Activated T-helper 1 cell treated with anti-CD3 and anti-CD28 coated beads, Interleukin-12 subunit alpha, Interleukin-12 subunit beta, Interleukin-2, Interleukin-4 antibody, amounts not matched to agents 30 ng/mL and 10 ng/mL and 1 ng/mL, durations not matched to agents 14 hours and 24 hours and 36 hours (primary cell): ENCODE measurements around the gene MTCH2. TPM values are rescaled to one million over a fixed set of nuclear protein-coding genes. Genes with fewer than 3 reads are reported as not detected.
"Not testable (repeated sequence)": the region's sequence is repeated elsewhere in the genome, so short reads cannot be mapped to it uniquely, and the experiment has no call there.

Source experiments
- DNase-seq: peaks from one replicate; pipeline ENCODE4 v3.0.0; 2021; ENCODE audit warnings: low spot score
- H3K27ac Mint-ChIP-seq: one replicate; pipeline ENCODE4 v1.8.0; 2021; ENCODE audit warnings: mild to moderate bottlenecking, mixed read lengths
- H3K27me3 Mint-ChIP-seq: one replicate; pipeline ENCODE4 v1.8.0; 2022; ENCODE audit warnings: mild to moderate bottlenecking, moderate library complexity, mixed read lengths; ENCODE audit not compliant: insufficient read depth
- H3K36me3 Mint-ChIP-seq: one replicate; pipeline ENCODE4 v1.8.0; 2021; ENCODE audit warnings: low read depth, mixed read lengths
- H3K4me1 Mint-ChIP-seq: one replicate; pipeline ENCODE4 v1.8.0; 2021; ENCODE audit warnings: low read depth, mixed read lengths
- H3K4me3 Mint-ChIP-seq: one replicate; pipeline ENCODE4 v1.8.0; 2021; ENCODE audit warnings: mild to moderate bottlenecking, moderate library complexity, mixed read lengths
- H3K9me3 Mint-ChIP-seq: one replicate; pipeline ENCODE4 v1.8.0; 2021; ENCODE audit warnings: mixed read lengths
- intact Hi-C: fragments of 100-400 bp; cut with micrococcal nuclease; formaldehyde crosslinking; loops from one replicate; pipeline ENCODE4 v1.15.1; 2024
- total RNA-seq: library from RNA; stranded (reverse); gene quantifications from 2 replicates; pipeline ENCODE4 v1.2.3, GENCODE V29; 2022

Gene MTCH2
- total RNA-seq, 1 donor from 2014 or later, result 116 TPM

DNA sequence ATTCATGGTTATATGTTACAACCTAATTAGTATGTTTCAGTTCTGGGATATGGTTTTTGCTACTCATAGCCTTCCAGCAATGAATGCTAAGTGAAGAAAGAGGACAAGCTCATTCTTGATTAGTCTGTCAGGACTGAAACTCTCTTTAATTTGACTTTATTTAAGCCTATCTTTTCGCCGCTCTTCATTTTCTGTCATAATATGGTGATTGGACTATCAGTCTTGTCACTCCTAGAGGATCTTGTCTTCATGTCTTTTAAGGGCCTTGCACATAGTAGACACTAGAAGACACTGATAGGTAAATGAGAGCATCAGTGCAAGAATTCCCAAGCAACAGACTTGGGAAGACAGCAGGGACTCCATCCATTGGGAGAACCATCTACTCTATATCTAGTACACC, 18.9 kb upstream of the MTCH2 start:
- Mint-ChIP-seq H3K9me3 (no peaks in the 10 kb centered on the region), H3K27ac (no peak overlapping the region), H3K27me3 (peaks cover 2% of the 10 kb centered on the region), H3K36me3 (no peaks in the 10 kb centered on the region), H3K4me1 (peaks cover 6% of the 10 kb centered on the region), H3K4me3 (no peak overlapping the region)
- no peak for DNase-seq
- intact Hi-C loops, result no loop called here

DNA sequence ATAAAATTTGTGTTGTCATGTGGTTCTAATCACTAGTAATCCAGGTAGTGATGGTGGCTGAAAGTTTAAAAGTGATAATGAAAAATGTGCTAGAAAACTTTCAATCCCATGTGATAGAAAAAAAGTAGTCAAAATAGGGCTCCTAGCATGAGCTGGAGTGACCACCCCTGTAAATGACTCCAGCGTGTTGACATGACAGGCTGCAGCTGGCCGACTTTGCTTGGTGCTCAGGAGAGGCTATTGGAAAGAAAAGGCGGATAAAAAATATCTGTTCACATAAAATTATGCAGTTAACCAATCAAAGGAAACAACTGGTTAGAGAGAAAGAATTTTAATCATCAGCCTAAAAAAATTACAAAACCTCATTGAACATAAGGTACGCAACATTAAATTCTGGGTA, 16.9 kb upstream of the MTCH2 start:
- Mint-ChIP-seq H3K36me3 (no peaks in the 10 kb centered on the region), H3K27ac (no peak overlapping the region), H3K4me3 (no peak overlapping the region), H3K4me1 (peaks cover 6% of the 10 kb centered on the region), H3K9me3 (no peaks in the 10 kb centered on the region), H3K27me3 (peaks cover 6% of the 10 kb centered on the region)
- no peak for DNase-seq
- intact Hi-C loops, result no loop called here

DNA sequence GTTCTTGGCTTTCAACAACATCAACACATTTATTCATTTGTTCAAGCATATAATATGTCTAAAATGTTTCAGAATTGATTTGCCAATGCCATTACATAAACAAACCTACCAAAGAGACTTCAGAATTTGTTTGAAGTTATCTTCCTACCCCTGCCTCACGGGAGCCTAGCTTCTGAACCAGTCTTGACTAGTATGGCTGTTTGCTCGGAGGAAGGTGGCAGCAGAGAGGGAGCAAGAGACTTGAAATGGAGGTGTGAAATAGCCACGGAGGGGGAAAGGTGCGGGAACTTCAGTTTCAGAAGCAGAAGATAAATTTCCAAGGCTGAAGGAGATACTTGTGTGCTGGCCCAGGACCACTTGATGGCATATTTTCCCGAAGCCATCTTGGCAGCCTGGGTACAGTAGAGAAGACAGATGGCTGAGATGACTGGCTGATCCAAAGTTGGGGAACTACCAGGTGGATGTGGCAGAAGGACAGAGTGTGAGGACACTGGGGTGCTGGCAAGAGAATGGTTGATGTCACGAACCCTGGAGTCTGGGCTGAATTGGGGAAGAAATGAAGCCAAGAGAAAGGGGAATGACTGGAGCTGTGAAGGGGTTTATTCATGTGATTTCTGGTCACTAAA, 14.0 kb upstream of the MTCH2 start:
- intact Hi-C loops, result no loop called here
- Mint-ChIP-seq H3K4me1 (no peaks in the 10 kb centered on the region), H3K27ac (no peak overlapping the region), H3K4me3 (no peak overlapping the region), H3K36me3 (no peaks in the 10 kb centered on the region), H3K27me3 (peaks cover 8% of the 10 kb centered on the region), H3K9me3 (peaks cover 18% of the 10 kb centered on the region)
- no peak for DNase-seq

DNA sequence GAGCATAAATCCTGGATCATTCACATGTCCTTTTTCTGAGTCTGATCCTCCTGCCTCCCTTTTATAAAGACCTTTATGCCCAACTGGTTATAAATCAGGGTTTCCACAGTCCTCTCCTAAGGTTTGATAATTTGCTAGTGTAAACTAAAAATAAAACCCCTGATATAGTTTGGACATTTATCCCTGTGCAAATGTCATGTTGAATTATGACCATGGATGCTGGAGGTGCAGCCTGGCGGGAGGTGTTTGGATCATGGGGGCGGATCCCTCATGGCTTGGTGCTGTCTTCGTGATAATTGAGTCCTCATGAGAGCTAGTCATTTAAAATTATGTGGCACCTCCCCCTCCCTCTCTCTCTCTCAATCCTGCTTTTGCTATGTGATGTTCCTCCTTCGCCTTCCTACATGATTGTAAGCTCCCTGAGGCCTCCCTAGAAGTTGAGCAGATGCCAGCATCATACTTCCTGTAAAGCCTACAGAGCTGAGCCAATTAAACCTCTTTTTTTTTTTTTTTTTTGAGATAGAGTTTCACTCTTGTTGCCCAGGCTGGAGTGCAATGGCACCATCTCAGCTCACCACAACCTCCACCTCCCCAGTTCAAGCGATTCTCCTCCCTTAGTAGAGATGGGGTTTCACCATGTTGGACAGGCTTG, 9.6 kb upstream of the MTCH2 start:
- Mint-ChIP-seq H3K27me3 (peaks cover 8% of the 10 kb centered on the region), H3K36me3 (no peaks in the 10 kb centered on the region), H3K27ac (no peak overlapping the region), H3K4me1 (no peaks in the 10 kb centered on the region), H3K4me3 (no peak overlapping the region), H3K9me3 (peaks cover 18% of the 10 kb centered on the region)
- intact Hi-C loops, result no loop called here
- no peak for DNase-seq

DNA sequence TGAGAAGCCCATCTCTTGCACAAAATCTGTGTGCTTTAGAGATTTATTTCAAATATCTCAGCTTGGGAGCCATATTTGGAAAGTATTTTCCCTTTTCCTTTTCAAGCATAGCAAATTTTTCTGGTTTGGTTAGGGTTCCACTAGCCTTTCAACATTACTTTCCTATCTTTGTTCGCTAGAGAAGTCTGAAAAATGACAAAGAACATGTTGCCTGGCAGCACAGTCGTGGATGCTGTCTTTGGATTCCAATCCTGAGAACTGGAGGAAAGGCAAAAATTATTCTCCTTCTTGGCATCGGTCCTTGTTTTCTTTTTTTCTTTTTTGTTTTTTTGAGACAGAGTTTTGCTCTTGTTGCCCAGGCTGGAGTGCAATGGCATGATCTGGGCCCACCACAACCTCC, 6.9 kb upstream of the MTCH2 start:
- intact Hi-C loops, result no loop called here
- no peak overlapping the region for H3K27ac Mint-ChIP-seq
- DNase-seq, result no peak
- H3K9me3 Mint-ChIP-seq, result peaks cover 18% of the 10 kb centered on the region
- no peak overlapping the region for H3K4me3 Mint-ChIP-seq
- H3K36me3 Mint-ChIP-seq, result no peaks in the 10 kb centered on the region
- peaks cover 3% of the 10 kb centered on the region for H3K27me3 Mint-ChIP-seq
- no peaks in the 10 kb centered on the region for H3K4me1 Mint-ChIP-seq

DNA sequence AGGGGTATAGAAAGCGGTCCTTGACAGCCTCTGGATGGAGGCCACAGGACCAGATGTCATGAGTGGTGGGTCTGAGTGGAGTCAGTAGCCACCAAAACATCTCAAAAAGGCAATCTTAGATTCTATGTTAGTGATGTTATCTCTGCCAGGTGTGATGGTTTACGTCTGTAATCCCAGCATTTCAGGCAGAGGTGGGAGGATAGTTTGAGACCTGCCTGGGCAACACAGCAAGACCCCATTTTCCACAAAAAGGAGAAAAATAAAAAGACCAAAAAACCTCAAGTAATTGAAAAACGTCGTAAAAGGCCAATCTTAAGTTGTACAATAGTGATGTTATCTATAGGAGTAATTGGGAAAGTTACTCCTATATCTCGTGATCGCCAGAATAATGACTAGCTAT, 3.7 kb upstream of the MTCH2 start:
- peaks cover 4% of the 10 kb centered on the region for H3K36me3 Mint-ChIP-seq
- H3K4me1 Mint-ChIP-seq, result peaks cover 20% of the 10 kb centered on the region
- no peak overlapping the region for H3K4me3 Mint-ChIP-seq
- H3K9me3 Mint-ChIP-seq, result no peaks in the 10 kb centered on the region
- DNase-seq, result no peak
- intact Hi-C loops, result no loop called here
- H3K27me3 Mint-ChIP-seq, result no peaks in the 10 kb centered on the region
- H3K27ac Mint-ChIP-seq, result no peak overlapping the region

DNA sequence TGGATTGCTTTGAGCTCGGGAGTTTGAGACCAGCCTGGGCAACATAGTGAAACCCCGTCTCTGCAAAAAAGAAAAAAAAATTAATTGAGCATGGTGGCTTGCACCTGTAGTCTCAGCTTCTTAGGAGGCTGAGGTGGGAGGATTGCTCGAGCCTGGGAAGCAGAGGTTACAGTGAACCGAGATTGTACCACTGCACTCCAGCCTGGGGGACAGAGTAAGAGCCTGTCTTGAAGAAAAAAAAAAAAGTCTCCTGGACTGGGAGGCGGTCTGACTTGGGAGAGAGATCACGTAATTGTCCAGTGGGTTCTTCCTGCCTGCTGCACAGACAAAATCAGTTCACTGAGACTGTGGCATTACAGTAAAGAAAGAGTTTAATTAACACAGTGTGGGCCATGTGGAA, 3.1 kb upstream of the MTCH2 start:
- DNase-seq, result no peak
- Mint-ChIP-seq H3K4me1 (peaks cover 22% of the 10 kb centered on the region), H3K36me3 (peaks cover 4% of the 10 kb centered on the region), H3K27me3 (no peaks in the 10 kb centered on the region), H3K27ac (no peak overlapping the region), H3K9me3 (no peaks in the 10 kb centered on the region), H3K4me3 (no peak overlapping the region)
- intact Hi-C loops, result no loop called here

DNA sequence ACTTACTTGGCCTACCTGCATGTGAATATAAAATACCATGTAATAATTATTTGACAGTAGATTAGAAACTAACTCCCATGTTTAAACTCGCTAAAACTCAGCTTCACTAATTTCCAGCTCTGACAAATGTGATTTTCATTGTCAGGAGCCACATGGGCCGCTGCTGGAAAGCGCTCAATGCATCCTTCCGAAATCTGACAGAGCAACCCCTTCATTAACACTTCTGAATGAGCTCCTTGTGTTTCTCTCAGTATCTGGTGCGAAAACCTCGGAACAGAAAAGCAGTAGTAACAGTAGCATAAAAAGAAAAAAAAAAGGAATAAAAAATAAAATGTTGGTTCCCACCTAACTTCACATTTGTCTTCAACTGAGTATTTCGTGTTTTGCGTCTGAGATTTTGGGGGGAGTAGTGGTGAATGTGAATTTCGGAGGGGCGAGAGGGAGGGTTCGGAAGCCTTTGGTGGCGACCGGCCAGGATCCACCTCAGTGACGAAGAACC, 710 bp downstream of the MTCH2 start:
- H3K36me3 Mint-ChIP-seq, result peaks cover 18% of the 10 kb centered on the region
- intact Hi-C loops, result loop anchor here (1.0 to 5.0 kb wide), 12 partner anchors 22 to 1024 kb away; partner anchors contain the start of genes AGBL2, ATG13, CELF1 and FNBP4
- H3K9me3 Mint-ChIP-seq, result no peaks in the 10 kb centered on the region
- peak overlapping the region; percentile 97 for H3K27ac Mint-ChIP-seq
- peak overlapping the region; percentile 96 for H3K4me3 Mint-ChIP-seq
- peaks cover 30% of the 10 kb centered on the region for H3K4me1 Mint-ChIP-seq
- no peak for DNase-seq
- no peaks in the 10 kb centered on the region for H3K27me3 Mint-ChIP-seq

DNA sequence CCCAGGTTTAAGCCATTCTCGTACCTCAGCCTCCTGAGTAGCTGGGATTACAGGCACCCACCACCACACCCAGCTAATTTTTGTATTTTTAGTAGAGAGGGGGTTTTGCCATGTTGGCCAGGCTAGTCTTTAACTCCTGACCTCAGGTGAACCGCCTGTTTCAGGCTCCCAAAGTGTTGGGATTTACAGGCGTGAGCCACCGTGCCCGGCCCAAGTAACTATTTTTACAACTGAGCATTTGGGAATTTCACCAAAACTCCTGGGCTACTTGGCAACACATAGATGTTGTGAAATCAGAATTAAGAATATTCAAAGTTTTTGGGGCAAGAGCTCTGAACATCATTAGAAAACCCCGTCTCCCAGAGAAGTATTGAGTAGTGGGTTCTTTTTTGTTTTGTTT, 1.9 kb downstream of the MTCH2 start:
- intact Hi-C loops, result loop anchor here (5.0 kb wide), 2 partner anchors 423 to 1023 kb away; partner anchors contain the start of genes ATG13 and HARBI1
- H3K27ac Mint-ChIP-seq, result not testable (repeated sequence)

DNA sequence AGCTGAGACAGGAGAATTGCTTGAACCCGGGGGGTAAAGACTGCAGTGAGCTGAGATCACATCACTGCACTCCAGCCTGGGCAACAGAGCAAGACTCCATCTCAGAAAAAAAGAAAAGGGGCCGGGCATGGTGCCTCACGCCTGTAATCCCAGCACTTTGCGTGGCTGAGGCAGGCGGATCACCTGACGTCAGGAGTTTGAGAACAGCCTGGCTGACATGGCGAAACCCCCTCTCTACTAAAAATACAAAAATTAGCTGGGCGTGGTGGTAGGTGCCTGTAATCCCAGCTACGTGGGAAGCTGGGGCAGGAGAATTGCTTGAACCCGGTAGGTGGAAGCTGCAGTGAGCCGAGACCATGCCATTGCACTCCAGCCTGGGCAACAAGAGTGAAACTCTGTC, 6.0 kb downstream of the MTCH2 start:
- Mint-ChIP-seq H3K4me1 (peaks cover 13% of the 10 kb centered on the region), H3K36me3 (peaks cover 38% of the 10 kb centered on the region)
- H3K9me3 Mint-ChIP-seq, H3K4me3 Mint-ChIP-seq, intact Hi-C loops, H3K27ac Mint-ChIP-seq, H3K27me3 Mint-ChIP-seq, DNase-seq: not testable (repeated sequence)

More for the DNA sequence above, 1.9 kb downstream of the MTCH2 start:
- Mint-ChIP-seq H3K36me3 (peaks cover 20% of the 10 kb centered on the region), H3K4me1 (peaks cover 30% of the 10 kb centered on the region), H3K4me3 (peak overlapping the region; percentile 96)
- not testable (repeated sequence) for H3K9me3 Mint-ChIP-seq, H3K27me3 Mint-ChIP-seq, DNase-seq

DNA sequence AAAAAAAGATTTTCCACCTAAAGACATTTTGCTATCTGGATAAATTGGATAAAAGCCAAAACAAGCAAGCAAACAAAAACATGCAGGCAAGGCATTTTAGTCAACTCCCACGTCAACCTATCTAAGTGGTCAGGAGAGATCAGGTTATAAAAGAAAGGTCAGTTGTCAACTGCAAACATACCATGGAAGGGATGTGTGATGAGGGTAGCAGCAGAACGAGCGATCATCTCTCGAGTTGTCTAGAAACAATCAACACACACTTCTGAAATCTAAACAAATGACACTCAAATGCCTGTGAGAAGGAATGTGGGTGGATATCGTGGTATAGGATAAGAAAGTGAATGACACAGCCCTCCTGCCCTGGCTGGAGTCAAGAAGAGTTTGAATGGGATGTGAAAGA, 10.9 kb downstream of the MTCH2 start:
- H3K36me3 Mint-ChIP-seq, result peaks cover 42% of the 10 kb centered on the region
- H3K27ac Mint-ChIP-seq, result no peak overlapping the region

DNA sequence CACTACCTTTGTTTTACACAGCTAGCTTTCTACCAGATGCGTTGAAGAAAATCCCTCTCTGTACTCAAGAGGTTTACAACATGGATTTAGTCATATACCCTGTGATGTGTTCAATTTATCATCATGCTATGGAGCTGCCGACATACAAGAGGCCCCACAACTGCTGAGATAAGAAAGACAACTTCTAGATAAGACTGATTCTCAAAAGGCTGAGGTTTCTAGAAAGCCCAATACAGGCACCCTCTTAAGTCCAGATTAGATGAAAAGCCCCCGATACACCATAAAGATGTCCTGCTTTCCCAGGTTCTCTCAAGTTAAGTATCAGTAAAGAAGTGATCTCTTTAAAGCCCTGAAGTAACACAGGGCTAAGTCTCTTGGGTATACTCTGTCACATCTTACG, 14.3 kb downstream of the MTCH2 start:
- Mint-ChIP-seq H3K27me3 (no peaks in the 10 kb centered on the region), H3K36me3 (peaks cover 31% of the 10 kb centered on the region), H3K4me1 (no peaks in the 10 kb centered on the region), H3K27ac (no peak overlapping the region), H3K4me3 (no peak overlapping the region), H3K9me3 (no peaks in the 10 kb centered on the region)
- DNase-seq, result no peak
- intact Hi-C loops, result no loop called here

More for the DNA sequence above, 10.9 kb downstream of the MTCH2 start:
- DNase-seq, result no peak
- no peak overlapping the region for H3K4me3 Mint-ChIP-seq
- H3K4me1 Mint-ChIP-seq, result no peaks in the 10 kb centered on the region
- no peaks in the 10 kb centered on the region for H3K27me3 Mint-ChIP-seq
- no peaks in the 10 kb centered on the region for H3K9me3 Mint-ChIP-seq
- intact Hi-C loops, result no loop called here

DNA sequence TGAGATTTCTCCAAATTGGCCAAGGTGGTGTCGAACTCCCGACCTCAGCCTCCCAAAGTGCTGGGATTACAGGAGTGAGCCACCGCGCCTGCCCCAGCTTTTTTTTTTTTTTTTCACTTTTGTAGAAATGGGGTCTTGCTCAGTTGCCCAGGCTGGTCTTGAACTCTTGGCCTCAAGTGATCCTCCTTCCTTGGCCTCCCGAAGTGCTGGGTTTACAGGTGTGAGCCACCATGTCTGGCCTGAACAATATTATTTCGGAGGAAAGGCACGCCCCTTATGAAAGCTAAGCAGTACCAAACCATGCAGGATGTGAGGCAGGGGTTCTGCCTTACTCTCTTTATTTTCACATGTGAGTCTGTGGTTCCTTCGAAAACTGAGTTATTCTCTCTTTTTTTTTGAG, 16.1 kb downstream of the MTCH2 start:
- H3K27ac Mint-ChIP-seq, result no peak overlapping the region
- H3K36me3 Mint-ChIP-seq, result peaks cover 25% of the 10 kb centered on the region
- no peak for DNase-seq
- intact Hi-C loops, result no loop called here
- H3K4me1 Mint-ChIP-seq, result no peaks in the 10 kb centered on the region
- H3K4me3 Mint-ChIP-seq, result no peak overlapping the region
- H3K9me3 Mint-ChIP-seq, result no peaks in the 10 kb centered on the region
- H3K27me3 Mint-ChIP-seq, result no peaks in the 10 kb centered on the region
